ENCODE results near the gene OR8B8. TPM values are rescaled to one million over a fixed set of nuclear protein-coding genes. Genes with fewer than 3 reads are reported as not detected.
A peak's percentile ranks its signal among the peaks of the same experiment; 100 is the strongest.

OR8B8 gene
- total RNA-seq, 4 donors from 2014 or later, result not detected

GRCh38 chr11:124481365-124482323, 36.1 kb upstream of the OR8B8 start:
- no peak for DNase-seq
- intact Hi-C loops (cut with DNase I), result no loop called here
- Histone ChIP-seq H3K4me3 (peak overlapping the region in 3 of 4 donors; percentile 6 to 49 (median 21)), H3K36me3 (no peaks in the 10 kb centered on the region), H3K27me3 (no peaks in the 10 kb centered on the region), H3K4me1 (no peaks in the 10 kb centered on the region), H3K9me3 (no peaks in the 10 kb centered on the region), H3K27ac (no peak overlapping the region)
- WGBS, 2 donors, result 35 to 43% methylated on average over 20 of the region's 20 CpGs
- TF ChIP-seq CTCF (IDR thresholded peaks at IDR 0.05) (no peak), POLR2A (IDR thresholded peaks at IDR 0.05) (no peak)

DNA sequence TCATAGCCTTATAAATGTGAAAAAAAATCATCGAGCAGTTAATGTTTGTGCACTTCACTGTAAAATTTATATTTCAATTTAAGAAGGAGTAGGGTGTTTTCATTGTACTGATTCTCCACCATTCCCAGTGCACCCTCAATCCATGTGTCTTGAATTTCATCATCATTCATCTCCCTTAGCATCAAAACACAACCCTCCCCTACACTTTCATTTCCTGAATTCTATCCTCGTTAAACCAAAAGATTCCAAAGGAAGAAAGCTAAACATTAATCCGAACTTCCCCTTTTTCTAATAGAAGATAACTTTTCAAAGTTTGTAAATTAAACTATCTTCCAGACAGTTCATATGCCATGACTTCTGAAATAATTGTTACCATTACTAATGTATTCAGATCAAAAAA, 34.1 kb upstream of the OR8B8 start:
- no peaks in the 10 kb centered on the region for H3K36me3 ChIP-seq
- intact Hi-C loops (cut with DNase I), result no loop called here
- H3K27ac ChIP-seq, result no peak overlapping the region
- no peak overlapping the region for H3K4me3 ChIP-seq
- WGBS, 2 donors, result 72 to 79% methylated on average over 3 of the region's 3 CpGs
- TF ChIP-seq POLR2A (IDR thresholded peaks at IDR 0.05) (no peak), CTCF (IDR thresholded peaks at IDR 0.05) (no peak)
- H3K4me1 ChIP-seq, result no peaks in the 10 kb centered on the region
- H3K9me3 ChIP-seq, result no peaks in the 10 kb centered on the region
- H3K27me3 ChIP-seq, result no peaks in the 10 kb centered on the region
- no peak for DNase-seq

DNA sequence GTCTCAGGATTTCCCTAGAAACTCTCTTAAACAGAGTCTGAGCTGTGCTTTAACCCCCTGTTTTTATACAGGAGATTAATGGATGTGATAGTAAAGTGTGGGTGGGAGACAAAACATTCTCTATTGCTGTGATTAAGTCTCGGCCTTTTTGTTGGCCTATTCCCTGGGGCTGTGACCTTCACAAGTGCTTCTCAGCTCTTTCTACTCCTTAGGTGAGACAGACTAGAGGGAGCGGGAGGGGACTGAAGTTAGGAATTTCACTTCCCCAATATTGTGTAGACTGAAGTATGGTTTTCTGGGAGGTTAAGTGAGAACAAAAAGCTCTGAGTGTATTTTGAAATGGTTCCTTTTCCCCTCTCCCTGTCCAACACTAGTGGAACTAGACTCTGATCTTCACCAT, 29.8 kb upstream of the OR8B8 start:
- Histone ChIP-seq H3K4me1 (no peaks in the 10 kb centered on the region), H3K27me3 (no peaks in the 10 kb centered on the region), H3K27ac (no peak overlapping the region), H3K4me3 (no peak overlapping the region), H3K9me3 (no peaks in the 10 kb centered on the region), H3K36me3 (no peaks in the 10 kb centered on the region)
- DNase-seq, result no peak
- no peak for TF ChIP-seq POLR2A (IDR thresholded peaks at IDR 0.05)
- no peak for TF ChIP-seq CTCF (IDR thresholded peaks at IDR 0.05)
- intact Hi-C loops (cut with DNase I), result no loop called here
- 72 to 75% methylated on average over 2 of the region's 2 CpGs for WGBS, 2 donors

- intact Hi-C loops (cut with DNase I), result no loop called here
- Histone ChIP-seq H3K27me3 (no peaks in the 10 kb centered on the region), H3K4me1 (no peaks in the 10 kb centered on the region), H3K36me3 (no peaks in the 10 kb centered on the region), H3K9me3 (no peaks in the 10 kb centered on the region), H3K27ac (no peak overlapping the region), H3K4me3 (no peak overlapping the region)
- 78 to 79% methylated on average over 2 of the region's 2 CpGs for WGBS, 2 donors
- DNase-seq, result no peak
- TF ChIP-seq CTCF (IDR thresholded peaks at IDR 0.05) (no peak), POLR2A (IDR thresholded peaks at IDR 0.05) (no peak)
Measured at GRCh38 chr11:124474779-124475178, 29.3 kb upstream of the OR8B8 start.

GRCh38 chr11:124474079-124474478, 28.6 kb upstream of the OR8B8 start:
- DNase-seq, result no peak
- H3K36me3 ChIP-seq, result no peaks in the 10 kb centered on the region
- intact Hi-C loops (cut with DNase I), result no loop called here
- no peak overlapping the region for H3K27ac ChIP-seq
- no peaks in the 10 kb centered on the region for H3K9me3 ChIP-seq
- 52 to 67% methylated on average over 1 of the region's 1 CpG for WGBS, 2 donors
- H3K4me1 ChIP-seq, result no peaks in the 10 kb centered on the region
- H3K4me3 ChIP-seq, result no peak overlapping the region
- H3K27me3 ChIP-seq, result no peaks in the 10 kb centered on the region
- TF ChIP-seq CTCF (IDR thresholded peaks at IDR 0.05) (no peak), POLR2A (IDR thresholded peaks at IDR 0.05) (no peak)

Data from esophagus squamous epithelium (tissue), 5 donors.